Smooth muscle cell (in vitro differentiated cells): Measurements from ENCODE around the gene XYLT1. TPM values are rescaled to one million over a fixed set of nuclear protein-coding genes. Genes with fewer than 3 reads are reported as not detected.

Experiments
- DNase-seq: peaks from one replicate; lab custom pipeline; 2025; ENCODE audit not compliant: unreplicated experiment; lab: John Stamatoyannopoulos, UW
- H2AFZ ChIP-seq: fragments of 200-600 bp; sonication (generic); 2 replicates; pipeline ENCODE4 v1.6.0; 2016; ENCODE audit warnings: antibody characterized with exemption, low read depth, mild to moderate bottlenecking
- H3F3A ChIP-seq: fragments of 200-600 bp; sonication (generic); 2 replicates; pipeline ENCODE4 v1.6.0; 2017; ENCODE audit warnings: antibody characterized with exemption, low read depth
- H3K27ac ChIP-seq: fragments of 200-600 bp; sonication (generic); 2 replicates; pipeline ENCODE4 v1.5.1; 2016; ENCODE audit warnings: low read depth, mild to moderate bottlenecking
- H3K27me3 ChIP-seq: fragments of 200-600 bp; sonication (generic); 2 replicates; pipeline ENCODE4 v1.6.1; 2016; ENCODE audit warnings: low read depth, mild to moderate bottlenecking
- H3K36me3 ChIP-seq: fragments of 200-600 bp; sonication (generic); 2 replicates; pipeline ENCODE4 v1.5.1; 2016; ENCODE audit warnings: low read depth
- H3K4me1 ChIP-seq: fragments of 200-600 bp; sonication (generic); 2 replicates; pipeline ENCODE4 v1.5.1; 2016; ENCODE audit warnings: low read depth
- H3K4me2 ChIP-seq: fragments of 200-600 bp; sonication (generic); 2 replicates; pipeline ENCODE4 v1.6.0; 2016; ENCODE audit warnings: mild to moderate bottlenecking
- H3K4me3 ChIP-seq: fragments of 200-600 bp; sonication (generic); 2 replicates; pipeline ENCODE4 v1.5.1; 2016; ENCODE audit warnings: mild to moderate bottlenecking
- H3K79me2 ChIP-seq: fragments of 200-600 bp; sonication (generic); 2 replicates; pipeline ENCODE4 v1.6.0; 2016; ENCODE audit warnings: low read depth, mild to moderate bottlenecking
- H3K9ac ChIP-seq: fragments of 200-600 bp; sonication (generic); 2 replicates; pipeline ENCODE4 v1.6.0; 2016; ENCODE audit warnings: low read depth
- H3K9me3 ChIP-seq: fragments of 200-600 bp; sonication (generic); replicated peaks from 2 replicates; pipeline ENCODE4 v1.5.1; 2016; ENCODE audit warnings: low read depth
- H4K20me1 ChIP-seq: fragments of 200-600 bp; sonication (generic); 2 replicates; pipeline ENCODE4 v1.6.0; 2016; ENCODE audit warnings: low read depth
- CTCF ChIP-seq: fragments of 200-600 bp; sonication (generic); IDR thresholded peaks from 2 replicates; pipeline ENCODE4 v1.5.1; 2017; ENCODE audit warnings: borderline replicate concordance, mild to moderate bottlenecking, antibody characterized with exemption; ENCODE audit not compliant: insufficient read depth, poor library complexity, severe bottlenecking
- WGBS: methylation state at CpG from one replicate; pipeline ENCODE4 v1.1.7; 2016; ENCODE audit warnings: low lambda C conversion rate; 5-methylcytosine and 5-hydroxymethylcytosine counted together
- polyA plus RNA-seq: library from polyadenylated mRNA; unstranded; fragments of >200 nt; fragmentation: Nextera tagmentation; extraction: Ambion mirVana; gene quantifications from 2 replicates; pipeline ENCODE4 v1.2.1, GENCODE V29; 2016
- total RNA-seq: library from RNA; depleted of rRNA; stranded (reverse); fragments of >200 nt; gene quantifications from 2 replicates; pipeline ENCODE4 v1.2.3, GENCODE V29; 2014

Gene XYLT1
- total and polyA plus RNA-seq, 2 experiments from 2014 or later: 9.5 to 19.9 TPM

GRCh38 chr16:17330044-17330443, 140.7 kb downstream of the XYLT1 start:
- no peak for DNase-seq
- no peaks in the 10 kb centered on the region for H3K4me1 ChIP-seq
- no peak overlapping the region for H3K4me3 ChIP-seq
- H3K9ac ChIP-seq: no peak overlapping the region
- H3K27ac ChIP-seq: no peak overlapping the region
- no peak overlapping the region for H2AFZ ChIP-seq
- H3F3A ChIP-seq: peaks cover 6% of the 10 kb centered on the region
- no peaks in the 10 kb centered on the region for H3K36me3 ChIP-seq
- no peak overlapping the region for H3K4me2 ChIP-seq
- no peaks in the 10 kb centered on the region for H3K9me3 ChIP-seq
- 81% methylated on average over 4 of the region's 4 CpGs for WGBS
- no peaks in the 10 kb centered on the region for H3K27me3 ChIP-seq
- H3K79me2 ChIP-seq: peaks cover 3% of the 10 kb centered on the region
- peaks cover 28% of the 10 kb centered on the region for H4K20me1 ChIP-seq
- TF ChIP-seq CTCF: no peak

DNA sequence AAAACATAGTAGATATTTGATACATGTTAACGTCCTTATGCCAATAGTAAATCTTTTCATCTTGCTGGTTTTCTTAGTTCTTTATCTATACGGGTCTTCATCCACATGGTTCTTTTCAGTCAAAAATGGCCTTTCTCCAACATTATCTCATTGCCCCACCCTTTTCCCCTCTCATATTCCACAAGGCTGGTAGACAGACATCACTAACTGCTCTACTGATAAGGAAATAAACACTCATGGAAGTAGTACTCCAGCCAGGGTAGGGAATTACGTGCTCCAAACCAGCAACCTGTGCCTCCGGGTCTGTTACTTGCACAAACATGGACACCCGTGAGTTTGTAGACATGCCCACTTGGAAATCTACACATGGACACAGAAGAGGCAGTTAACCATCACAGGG, 141.4 kb downstream of the XYLT1 start:
- peak overlapping the region; percentile 38 for H3K27ac ChIP-seq
- H3F3A ChIP-seq: peaks cover 6% of the 10 kb centered on the region
- WGBS: 67% methylated on average over 5 of the region's 5 CpGs
- peaks cover 3% of the 10 kb centered on the region for H3K79me2 ChIP-seq
- H3K9ac ChIP-seq: no peak overlapping the region
- peak overlapping the region; percentile 38 for H3K4me2 ChIP-seq
- H3K36me3 ChIP-seq: no peaks in the 10 kb centered on the region
- no peak for TF ChIP-seq CTCF
- H2AFZ ChIP-seq: no peak overlapping the region
- H3K27me3 ChIP-seq: no peaks in the 10 kb centered on the region
- no peaks in the 10 kb centered on the region for H3K9me3 ChIP-seq
- DNase-seq: no peak
- no peak overlapping the region for H3K4me3 ChIP-seq
- H4K20me1 ChIP-seq: peaks cover 30% of the 10 kb centered on the region
- no peaks in the 10 kb centered on the region for H3K4me1 ChIP-seq

- Histone ChIP-seq H3K9me3 (no peaks in the 10 kb centered on the region), H3K4me3 (no peak overlapping the region), H3K4me1 (no peaks in the 10 kb centered on the region), H2AFZ (no peak overlapping the region), H3K36me3 (no peaks in the 10 kb centered on the region), H4K20me1 (peaks cover 35% of the 10 kb centered on the region), H3K79me2 (peaks cover 3% of the 10 kb centered on the region), H3K9ac (no peak overlapping the region), H3F3A (peaks cover 6% of the 10 kb centered on the region), H3K4me2 (peak overlapping the region; percentile 38), H3K27me3 (no peaks in the 10 kb centered on the region), H3K27ac (peak overlapping the region; percentile 38)
- DNase-seq: no peak
- TF ChIP-seq CTCF: no peak
- 23% methylated on average over 9 of the region's 9 CpGs for WGBS
Measured at GRCh38 chr16:17328932-17329331, 141.8 kb downstream of the XYLT1 start.

DNA sequence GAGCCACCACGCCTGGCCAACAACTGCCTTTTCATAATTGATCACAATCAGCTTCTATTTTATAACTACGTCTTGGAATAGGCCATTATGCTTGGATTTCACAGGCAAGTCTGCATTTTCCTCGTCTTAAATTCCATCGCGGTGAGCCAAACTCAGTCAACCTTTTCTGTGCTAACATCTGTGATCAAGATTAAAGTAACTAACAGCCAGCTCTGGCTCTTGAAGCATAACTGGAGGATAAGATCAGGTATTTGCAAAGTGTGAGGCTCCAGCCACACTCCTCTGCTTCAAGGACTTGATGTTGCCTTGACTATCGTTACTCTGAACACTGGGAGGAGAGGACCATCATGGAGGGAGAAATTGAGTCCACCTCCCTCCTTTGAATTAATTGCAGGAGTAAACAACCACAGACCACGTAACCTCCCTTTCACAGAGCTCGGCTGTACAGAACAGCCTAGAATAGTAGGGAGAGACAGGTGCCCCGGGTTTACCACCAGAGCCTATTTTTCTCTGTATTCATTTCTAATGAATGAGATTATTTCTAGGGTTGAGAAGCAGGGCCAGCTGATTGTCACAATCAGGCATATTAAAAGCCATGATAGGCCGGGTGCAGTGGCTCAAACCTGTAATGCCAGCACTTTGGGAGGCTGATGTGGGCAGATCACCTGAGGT, 143.0 kb downstream of the XYLT1 start:
- no peaks in the 10 kb centered on the region for H3K36me3 ChIP-seq
- no peak for DNase-seq
- WGBS: 82% methylated on average over 10 of the region's 10 CpGs
- TF ChIP-seq CTCF: no peak
- H3K4me3 ChIP-seq: no peak overlapping the region
- no peaks in the 10 kb centered on the region for H3K27me3 ChIP-seq
- no peak overlapping the region for H3K9ac ChIP-seq
- H3K4me2 ChIP-seq: no peak overlapping the region
- no peaks in the 10 kb centered on the region for H3K9me3 ChIP-seq
- H3K4me1 ChIP-seq: peaks cover 5% of the 10 kb centered on the region
- peaks cover 6% of the 10 kb centered on the region for H3F3A ChIP-seq
- H4K20me1 ChIP-seq: peaks cover 43% of the 10 kb centered on the region
- no peak overlapping the region for H3K27ac ChIP-seq
- peaks cover 3% of the 10 kb centered on the region for H3K79me2 ChIP-seq
- no peak overlapping the region for H2AFZ ChIP-seq
